Retinal pigment epithelial cell (primary cell): ENCODE results near the gene TENM4.

ENCODE experiments used
- DNase-seq: peaks from one replicate; pipeline ENCODE4 v3.0.0-alpha.2; 2010; ENCODE audit warnings: low read depth
- H3K4me3 ChIP-seq: 2 replicates; pipeline ENCODE4 v1.5.1; 2011; ENCODE audit warnings: mild to moderate bottlenecking, low read length, control low read depth, moderate library complexity
- TF ChIP-seq, protein P1 (sequence below): conservative IDR thresholded peaks from 2 replicates; pipeline ENCODE4 v1.5.1; 2011; ENCODE audit warnings: low read depth, low read length, control low read depth, inconsistent platforms

The TENM4 gene

GRCh38 chr11:79068356-79068755 lies 372.5 kb downstream of the TENM4 start:
- H3K4me3 ChIP-seq: no peak overlapping the region
- TF ChIP-seq, protein P1, sequence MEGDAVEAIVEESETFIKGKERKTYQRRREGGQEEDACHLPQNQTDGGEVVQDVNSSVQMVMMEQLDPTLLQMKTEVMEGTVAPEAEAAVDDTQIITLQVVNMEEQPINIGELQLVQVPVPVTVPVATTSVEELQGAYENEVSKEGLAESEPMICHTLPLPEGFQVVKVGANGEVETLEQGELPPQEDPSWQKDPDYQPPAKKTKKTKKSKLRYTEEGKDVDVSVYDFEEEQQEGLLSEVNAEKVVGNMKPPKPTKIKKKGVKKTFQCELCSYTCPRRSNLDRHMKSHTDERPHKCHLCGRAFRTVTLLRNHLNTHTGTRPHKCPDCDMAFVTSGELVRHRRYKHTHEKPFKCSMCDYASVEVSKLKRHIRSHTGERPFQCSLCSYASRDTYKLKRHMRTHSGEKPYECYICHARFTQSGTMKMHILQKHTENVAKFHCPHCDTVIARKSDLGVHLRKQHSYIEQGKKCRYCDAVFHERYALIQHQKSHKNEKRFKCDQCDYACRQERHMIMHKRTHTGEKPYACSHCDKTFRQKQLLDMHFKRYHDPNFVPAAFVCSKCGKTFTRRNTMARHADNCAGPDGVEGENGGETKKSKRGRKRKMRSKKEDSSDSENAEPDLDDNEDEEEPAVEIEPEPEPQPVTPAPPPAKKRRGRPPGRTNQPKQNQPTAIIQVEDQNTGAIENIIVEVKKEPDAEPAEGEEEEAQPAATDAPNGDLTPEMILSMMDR: no peak
- DNase-seq: no peak

- TF ChIP-seq, protein P1: no peak
- H3K4me3 ChIP-seq: no peak overlapping the region
Observed at GRCh38 chr11:79067352-79067679, 373.5 kb downstream of the TENM4 start.

GRCh38 chr11:79066456-79067351 lies 374.1 kb downstream of the TENM4 start:
- DNase-seq: no peak
- TF ChIP-seq, protein P1: no peak
- no peak overlapping the region for H3K4me3 ChIP-seq

More at GRCh38 chr11:79067352-79067679, 373.5 kb downstream of the TENM4 start:
- DNase-seq: no peak

GRCh38 chr11:79062814-79063762 lies 377.7 kb downstream of the TENM4 start:
- TF ChIP-seq, protein P1: peak; percentile 75
- no peak for DNase-seq
- H3K4me3 ChIP-seq: no peak overlapping the region

DNA sequence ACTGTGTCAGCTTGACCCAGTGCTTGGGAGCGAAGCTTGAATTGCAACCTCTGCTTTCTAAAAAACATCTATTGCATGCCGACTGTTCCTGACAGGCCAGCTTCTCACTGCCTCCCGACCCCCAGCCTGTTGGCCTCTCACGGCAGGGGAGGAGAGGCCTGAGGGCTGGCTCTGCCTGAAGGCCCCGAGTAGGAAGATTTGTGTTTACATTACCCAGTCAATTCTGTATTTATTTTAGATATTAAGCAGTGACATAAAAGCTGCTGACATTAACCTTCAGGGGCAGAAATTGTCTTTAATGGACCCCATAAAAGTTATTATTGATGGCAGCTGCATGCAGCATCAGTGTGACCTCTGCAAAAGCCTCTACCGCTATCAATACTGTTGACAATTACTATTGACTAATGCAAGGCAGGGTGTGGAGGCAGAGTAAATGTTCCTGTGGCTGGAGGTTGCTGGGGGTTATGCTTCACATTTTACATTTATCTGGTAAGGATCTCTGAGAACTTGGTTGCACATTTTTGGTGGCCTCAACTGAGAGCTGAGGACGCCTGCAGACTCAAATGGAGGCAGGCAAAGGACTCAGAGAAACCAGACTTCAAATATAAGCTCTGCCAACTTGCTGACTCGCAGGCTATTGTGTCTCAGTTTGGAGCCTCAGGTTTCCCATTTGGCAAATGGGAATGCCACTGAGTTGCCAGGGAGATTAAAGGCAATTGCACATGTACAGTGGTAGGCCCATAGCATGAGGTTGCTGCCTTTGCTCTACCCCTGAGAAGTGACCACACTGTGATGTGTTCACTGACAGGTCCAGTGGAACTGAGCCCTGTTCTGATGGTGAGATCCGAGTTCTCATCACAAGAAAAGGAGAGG lies 380.5 kb downstream of the TENM4 start:
- no peak overlapping the region for H3K4me3 ChIP-seq
- DNase-seq: no peak
- TF ChIP-seq, protein P1: no peak

DNA sequence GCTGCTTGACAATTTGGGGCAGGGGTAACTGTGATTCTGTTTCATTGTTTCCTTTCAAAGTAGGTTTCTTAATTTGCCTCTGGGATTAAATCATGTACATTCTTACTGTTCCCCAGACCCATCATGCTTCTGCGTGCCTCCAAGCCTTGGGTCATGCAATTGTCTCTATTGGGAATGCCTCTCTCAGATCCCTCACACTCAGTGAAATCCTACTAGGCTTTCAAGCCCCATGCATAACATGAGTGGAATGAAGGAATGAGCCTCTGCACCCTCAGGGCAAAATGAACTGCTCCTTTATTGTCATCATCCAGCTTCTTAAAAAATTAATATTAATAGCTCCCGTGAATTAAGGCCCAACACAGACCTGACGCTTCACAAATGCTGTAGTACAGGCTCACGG lies 381.7 kb downstream of the TENM4 start:
- TF ChIP-seq, protein P1: no peak
- no peak for DNase-seq
- no peak overlapping the region for H3K4me3 ChIP-seq
